Esophagus muscularis mucosa (tissue), 3 donors: ENCODE measurements around the gene TNFSF13B.

Experiments
- POLR2AphosphoS5 ChIP-seq, 2 donors: sonication (generic); formaldehyde crosslinking; IDR thresholded peaks; one replicate each; pipeline ENCODE4 v1.6.1; 2017; ENCODE audit warnings: antibody characterized with exemption in 2 of 2
- TF ChIP-seq, protein P1 (sequence below), 3 experiments: fragments of 200-600 bp in 2 of 3; fragments of 450-650 bp in 1 of 3; sonication (generic) in 2 of 3; IDR thresholded peaks; one replicate each; pipeline ENCODE4 v1.5.1; 2017 to 2019; ENCODE audit warnings: antibody characterized with exemption in 3 of 3, mild to moderate bottlenecking in 2 of 3, moderate library complexity in 1 of 3

DNA sequence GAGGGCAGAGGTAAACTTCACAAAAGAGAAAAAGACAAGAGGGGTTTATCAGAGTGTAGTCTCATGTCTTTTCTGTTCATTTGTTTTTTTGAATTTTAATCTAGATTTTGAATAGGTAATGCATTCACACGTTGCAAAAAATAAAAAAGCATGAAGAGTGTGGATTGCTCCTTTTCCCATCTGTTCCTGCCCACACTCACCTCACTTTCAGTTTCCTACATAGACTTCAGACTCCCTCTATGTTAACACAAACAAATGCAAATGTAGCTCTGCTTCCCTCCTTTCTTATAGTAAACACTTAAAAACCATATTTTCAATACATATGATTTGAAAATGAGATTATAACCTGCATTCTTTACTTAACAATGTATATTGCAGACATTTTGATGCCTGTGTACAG lies 20.3 kb downstream of the TNFSF13B start:
- no peak for TF ChIP-seq POLR2AphosphoS5 (IDR thresholded peaks at IDR 0.05)
- TF ChIP-seq, protein P1, sequence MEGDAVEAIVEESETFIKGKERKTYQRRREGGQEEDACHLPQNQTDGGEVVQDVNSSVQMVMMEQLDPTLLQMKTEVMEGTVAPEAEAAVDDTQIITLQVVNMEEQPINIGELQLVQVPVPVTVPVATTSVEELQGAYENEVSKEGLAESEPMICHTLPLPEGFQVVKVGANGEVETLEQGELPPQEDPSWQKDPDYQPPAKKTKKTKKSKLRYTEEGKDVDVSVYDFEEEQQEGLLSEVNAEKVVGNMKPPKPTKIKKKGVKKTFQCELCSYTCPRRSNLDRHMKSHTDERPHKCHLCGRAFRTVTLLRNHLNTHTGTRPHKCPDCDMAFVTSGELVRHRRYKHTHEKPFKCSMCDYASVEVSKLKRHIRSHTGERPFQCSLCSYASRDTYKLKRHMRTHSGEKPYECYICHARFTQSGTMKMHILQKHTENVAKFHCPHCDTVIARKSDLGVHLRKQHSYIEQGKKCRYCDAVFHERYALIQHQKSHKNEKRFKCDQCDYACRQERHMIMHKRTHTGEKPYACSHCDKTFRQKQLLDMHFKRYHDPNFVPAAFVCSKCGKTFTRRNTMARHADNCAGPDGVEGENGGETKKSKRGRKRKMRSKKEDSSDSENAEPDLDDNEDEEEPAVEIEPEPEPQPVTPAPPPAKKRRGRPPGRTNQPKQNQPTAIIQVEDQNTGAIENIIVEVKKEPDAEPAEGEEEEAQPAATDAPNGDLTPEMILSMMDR (IDR thresholded peaks at IDR 0.05), result no peak
